IMR-90 (cell line): ENCODE results near the gene ACHE. TPM values are rescaled to one million over a fixed set of nuclear protein-coding genes. Genes with fewer than 3 reads are reported as not detected.

Experiments used
- ATAC-seq: fragments of 200-7000 bp; cut with Tn5 transposase; 2 replicates; pipeline ENCODE4 v1.9.1; 2020; ENCODE audit warnings: low read depth, mild to moderate bottlenecking, moderate library complexity
- BruUV-seq: library from RNA; stranded (reverse); fragments of 400-500 nt; replicated peaks from 2 replicates; lab custom pipeline; 2021; lab: Mats Ljungman, UMichigan
- CTCF ChIA-PET: fragments of 300-600 bp; formaldehyde crosslinking; extraction: SDS; loops from one replicate; lab custom pipeline; 2021; ENCODE audit warnings: antibody characterized with exemption; lab: Yijun Ruan, JAX
- POLR2A ChIA-PET: fragments of 300-600 bp; sonication (Branson Sonifier 250); formaldehyde crosslinking; loops from one replicate; lab custom pipeline; 2022; ENCODE audit warnings: antibody characterized with exemption; ENCODE audit not compliant: unreplicated experiment; lab: Charles Lee
- DNase-seq: peaks from one replicate; pipeline ENCODE4 v3.0.0; 2013
- H2AFZ ChIP-seq: replicated peaks from 2 replicates; pipeline ENCODE3; 2013; ENCODE audit warnings: low read length, mild to moderate bottlenecking; ENCODE audit not compliant: poor library complexity
- H2AK5ac ChIP-seq: 2 replicates; pipeline ENCODE4 v1.6.1; 2013; ENCODE audit warnings: low read depth, low read length, inconsistent platforms
- H2AK9ac ChIP-seq: replicated peaks from 2 replicates; pipeline ENCODE3; 2013; ENCODE audit warnings: mild to moderate bottlenecking, low read depth, low read length, moderate library complexity; ENCODE audit not compliant: poor library complexity
- H2BK120ac ChIP-seq: 2 replicates; pipeline ENCODE4 v1.6.1; 2013; ENCODE audit warnings: low read depth, low read length, inconsistent platforms
- H2BK15ac ChIP-seq: 3 replicates; pipeline ENCODE4 v1.6.1; 2013; ENCODE audit warnings: low read depth, low read length, inconsistent platforms
- H2BK20ac ChIP-seq: 2 replicates; pipeline ENCODE4 v1.6.1; 2013; ENCODE audit warnings: low read depth, mild to moderate bottlenecking, inconsistent platforms, low read length, moderate library complexity
- H2BK5ac ChIP-seq: 2 replicates; pipeline ENCODE4 v1.6.1; 2013; ENCODE audit warnings: mild to moderate bottlenecking, low read depth, low read length, inconsistent platforms; ENCODE audit not compliant: poor library complexity, severe bottlenecking
- H3K14ac ChIP-seq: replicated peaks from 2 replicates; pipeline ENCODE4 v1.6.1; 2013; ENCODE audit warnings: low read depth, low read length, inconsistent platforms
- H3K18ac ChIP-seq: 2 replicates; pipeline ENCODE4 v1.6.1; 2013; ENCODE audit warnings: low read depth, low read length, control low read depth
- H3K23ac ChIP-seq: 2 replicates; pipeline ENCODE4 v1.6.1; 2013; ENCODE audit warnings: low read depth, low read length, inconsistent platforms
- H3K27ac ChIP-seq: 2 replicates; pipeline ENCODE4 v1.5.1; 2013; ENCODE audit warnings: mild to moderate bottlenecking, control low read depth, low read length; ENCODE audit not compliant: insufficient read depth
- H3K27me3 ChIP-seq: 2 replicates; pipeline ENCODE4 v1.6.1; 2013; ENCODE audit warnings: low read length; ENCODE audit not compliant: control insufficient read depth, insufficient read depth
- H3K36me3 ChIP-seq: 2 replicates; pipeline ENCODE4 v1.6.1; 2013; ENCODE audit warnings: low read length, mixed read lengths; ENCODE audit not compliant: control insufficient read depth, insufficient read depth
- H3K4ac ChIP-seq: 2 replicates; pipeline ENCODE4 v1.6.1; 2013; ENCODE audit warnings: low read depth, low read length, inconsistent platforms
- H3K4me1 ChIP-seq: 2 replicates; pipeline ENCODE4 v1.6.1; 2013; ENCODE audit warnings: low read length, mixed read lengths; ENCODE audit not compliant: control insufficient read depth, insufficient read depth
- H3K4me2 ChIP-seq: 2 replicates; pipeline ENCODE4 v1.6.1; 2013; ENCODE audit warnings: low read depth, mild to moderate bottlenecking, control low read depth, low read length, moderate library complexity
- H3K4me3 ChIP-seq: 2 replicates; pipeline ENCODE4 v1.5.1; 2013; ENCODE audit warnings: low read depth, mild to moderate bottlenecking, control low read depth, low read length, moderate library complexity; ENCODE audit not compliant: insufficient read depth
- H3K56ac ChIP-seq: 2 replicates; pipeline ENCODE4 v1.6.1; 2013; ENCODE audit warnings: low read length, inconsistent platforms; ENCODE audit not compliant: insufficient read depth; ENCODE audit errors: extremely low read depth
- H3K79me1 ChIP-seq, 2 experiments: 2 replicates each; pipeline ENCODE4 v1.6.1; 2013; ENCODE audit warnings: low read length in 2 of 2, inconsistent platforms in 1 of 2, low read depth in 1 of 2
- H3K9ac ChIP-seq: 2 replicates; pipeline ENCODE4 v1.6.1; 2013; ENCODE audit warnings: low read depth, low read length, control low read depth
- H3K9me1 ChIP-seq: 2 replicates; pipeline ENCODE4 v1.6.1; 2013; ENCODE audit warnings: low read length, inconsistent platforms; ENCODE audit not compliant: insufficient read depth
- H3K9me3 ChIP-seq: 2 replicates; pipeline ENCODE4 v1.6.1; 2013; ENCODE audit warnings: low read length; ENCODE audit not compliant: control insufficient read depth, insufficient read depth
- H4K20me1 ChIP-seq: 2 replicates; pipeline ENCODE4 v1.6.1; 2013; ENCODE audit warnings: low read length, inconsistent platforms; ENCODE audit not compliant: insufficient read depth
- H4K5ac ChIP-seq: 2 replicates; pipeline ENCODE4 v1.6.1; 2013; ENCODE audit warnings: mild to moderate bottlenecking, low read depth, low read length, control low read depth
- H4K8ac ChIP-seq, 2 experiments: 2 replicates each; pipeline ENCODE4 v1.6.1; 2013; ENCODE audit warnings: low read depth in 2 of 2, low read length in 2 of 2, control low read depth in 1 of 2, inconsistent platforms in 1 of 2
- H4K91ac ChIP-seq: 2 replicates; pipeline ENCODE4 v1.6.1; 2013; ENCODE audit warnings: low read depth, low read length, inconsistent platforms; ENCODE audit not compliant: insufficient read depth
- BHLHE40 ChIP-seq: fragments of 150-350 bp; IDR thresholded peaks from 2 replicates; pipeline ENCODE4 v1.6.1; 2016; ENCODE audit warnings: mild to moderate bottlenecking, low read depth, low read length
- CEBPB ChIP-seq: IDR thresholded peaks from 2 replicates; pipeline ENCODE4 v1.6.1; 2012; ENCODE audit warnings: low read depth, low read length, improper control_type of control experiment
- CHD1 ChIP-seq: IDR thresholded peaks from 2 replicates; pipeline ENCODE4 v1.6.1; 2012; ENCODE audit warnings: low read depth, low read length, improper control_type of control experiment
- MAFK ChIP-seq: IDR thresholded peaks from 2 replicates; pipeline ENCODE4 v1.6.1; 2012; ENCODE audit warnings: low read depth, low read length, improper control_type of control experiment
- MAZ ChIP-seq: IDR thresholded peaks from 2 replicates; pipeline ENCODE4 v1.6.1; 2012; ENCODE audit warnings: low read depth, mild to moderate bottlenecking, low read length, improper control_type of control experiment, moderate library complexity, borderline replicate concordance
- MXI1 ChIP-seq: IDR thresholded peaks from 2 replicates; pipeline ENCODE4 v1.6.1; 2012; ENCODE audit warnings: low read depth, mild to moderate bottlenecking, low read length, moderate library complexity, borderline replicate concordance
- NFE2L2 ChIP-seq: fragments of 150-350 bp; IDR thresholded peaks from 2 replicates; pipeline ENCODE4 v1.6.1; 2016; ENCODE audit warnings: low read depth, mild to moderate bottlenecking, low read length
- POLR2A ChIP-seq: IDR thresholded peaks from 2 replicates; pipeline ENCODE4 v1.6.1; 2012; ENCODE audit warnings: mild to moderate bottlenecking, low read depth, low read length
- RCOR1 ChIP-seq: IDR thresholded peaks from 2 replicates; pipeline ENCODE4 v1.6.1; 2012; ENCODE audit warnings: mild to moderate bottlenecking, low read length, improper control_type of control experiment; ENCODE audit not compliant: insufficient replicate concordance
- SMC3 ChIP-seq: fragments of 150-350 bp; IDR thresholded peaks from 2 replicates; pipeline ENCODE4 v1.6.1; 2016; ENCODE audit warnings: low read depth, mild to moderate bottlenecking, antibody characterized with exemption, low read length, moderate library complexity
- WGBS, 2 experiments: methylation state at CpG; one replicate each; pipeline versions ENCODE4 v1.1.5 to v1.1.7; 2013; ENCODE audit warnings: missing lambda C conversion rate in 2 of 2; ENCODE audit not compliant: insufficient read length in 1 of 2; ENCODE audit errors: extremely low coverage in 2 of 2; 5-methylcytosine and 5-hydroxymethylcytosine counted together
- dilution Hi-C: fragments of 300-500 bp; cut with HindIII; formaldehyde crosslinking; loops from one replicate; pipeline ENCODE4 v1.14.3; 2018; ENCODE audit warnings: low sequenced_read_pairs; ENCODE audit not compliant: unreplicated experiment
- in situ Hi-C: fragments of 300-500 bp; cut with MboI; formaldehyde crosslinking; loops from 3 replicates; pipeline ENCODE4 v1.14.3; 2019; ENCODE audit warnings: low sequenced_read_pairs, inconsistent platforms, mixed read lengths
- intact Hi-C: fragments of 100-400 bp; cut with micrococcal nuclease; formaldehyde crosslinking; loops from 2 replicates; pipeline ENCODE4 v1.10.0; 2022
- polyA plus RNA-seq, 3 experiments: library from polyadenylated mRNA; depleted of rRNA; stranded (reverse); fragments of >200 nt; gene quantifications; 2 replicates each; pipeline ENCODE4 v1.2.3, GENCODE V29; 2012; ENCODE audit warnings: low replicate concordance in 1 of 3
- total RNA-seq: library from RNA; depleted of rRNA; stranded (reverse); fragments of >200 nt; gene quantifications from 2 replicates; pipeline ENCODE4 v1.2.3, GENCODE V29; 2012
- TF ChIP-seq, protein P1 (sequence below): conservative IDR thresholded peaks from 2 replicates; pipeline ENCODE4 v1.5.1; 2012; ENCODE audit warnings: mild to moderate bottlenecking, low read depth, low read length, improper control_type of control experiment
- TF ChIP-seq, protein P2 (sequence below): fragments of 150-350 bp; IDR thresholded peaks from 2 replicates; pipeline ENCODE4 v1.6.1; 2016; ENCODE audit warnings: low read depth, mild to moderate bottlenecking, low read length, moderate library complexity, borderline replicate concordance

Gene ACHE
- total and polyA plus RNA-seq, 2 of the 4 experiments (the other 2 are of a cell fraction) = 0.41 TPM; not detected in 1

DNA sequence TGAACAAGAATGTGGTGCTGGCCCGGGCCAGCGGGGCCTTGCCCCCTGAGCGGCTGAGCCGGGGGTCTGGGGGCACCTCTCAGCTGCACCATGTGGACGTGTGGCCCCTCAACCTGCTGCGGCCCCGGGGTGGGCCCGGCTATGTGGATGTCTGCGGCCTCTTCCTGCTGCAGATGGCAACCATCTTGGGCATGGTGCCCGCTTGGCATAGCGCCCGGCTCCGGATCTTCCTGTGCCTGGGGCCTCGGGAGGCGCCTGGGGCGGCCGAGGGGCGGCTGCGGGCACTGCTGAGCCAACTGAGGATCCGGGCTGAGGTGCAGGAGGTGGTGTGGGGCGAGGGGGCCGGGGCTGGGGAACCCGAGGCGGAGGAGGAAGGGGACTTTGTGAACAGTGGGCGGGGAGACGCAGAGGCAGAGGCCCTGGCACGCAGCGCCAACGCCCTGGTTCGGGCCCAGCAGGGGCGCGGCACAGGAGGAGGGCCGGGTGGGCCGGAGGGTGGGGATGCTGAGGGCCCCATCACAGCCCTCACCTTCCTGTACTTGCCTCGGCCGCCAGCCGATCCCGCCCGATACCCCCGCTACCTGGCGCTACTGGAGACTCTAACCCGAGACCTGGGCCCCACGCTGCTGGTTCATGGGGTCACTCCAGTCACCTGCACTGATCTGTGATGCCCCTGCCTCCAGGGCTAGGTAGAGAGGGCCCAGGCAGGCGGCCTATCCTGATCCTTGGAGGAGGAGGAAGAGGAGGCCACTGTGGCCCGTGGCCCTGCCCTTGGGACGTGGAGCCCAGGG is 29.6 kb downstream of the ACHE start:
- DNase-seq = no peak
- Histone ChIP-seq H2BK120ac (peak overlapping the region; percentile 92), H3K4ac (peak overlapping the region; percentile 94), H4K91ac (peak overlapping the region; percentile 84), H2AK5ac (peak overlapping the region; percentile 93), H3K27ac (peak overlapping the region; percentile 58), H3K9me3 (no peaks in the 10 kb centered on the region), H3K79me1 (peaks cover 0 to 36% of the 10 kb centered on the region in 2 experiments; a peak in 2 of 4 replicates), H3K18ac (peak overlapping the region; percentile 34; the same call in 1 of the 2 replicates), H2AK9ac (peak overlapping the region; percentile 100), H3K36me3 (peaks cover 24% of the 10 kb centered on the region), H2BK15ac (peak overlapping the region; percentile 42; the same call in 1 of the 3 replicates), H3K4me1 (peaks cover 18% of the 10 kb centered on the region), H3K4me3 (no peak overlapping the region), H4K20me1 (0 out of 2 replicates have a peak, but pooled peaks cover 3% of the 10 kb centered on the region), H4K5ac (peak overlapping the region; percentile 73), H4K8ac (peak overlapping the region; percentile 58 to 92; a peak in 3 of 4 replicates), H3K27me3 (no peaks in the 10 kb centered on the region), H3K4me2 (no peak overlapping the region), H3K14ac (peak overlapping the region; percentile 90), H2AFZ (peak overlapping the region; percentile 84), H3K9me1 (peaks cover 4% of the 10 kb centered on the region; the same call in 1 of the 2 replicates), H3K23ac (0 out of 2 replicates have a peak overlapping the region, but pooled peaks have one; percentile 9), H3K56ac (no peak overlapping the region), H2BK5ac (peak overlapping the region; percentile 52), H3K9ac (peak overlapping the region; percentile 50; the same call in 1 of the 2 replicates), H2BK20ac (peak overlapping the region; percentile 63)
- ATAC-seq = peak; percentile 0; the same call in 1 of the 2 replicates
- POLR2A ChIA-PET = interaction anchor here (0.7 kb wide), 1 partner anchor 17 kb away, joined by 12 read pairs; no protein-coding TSS in a partner anchor
- no TSS peak for BruUV-seq
- intact Hi-C loops (loop anchor here (2.0 kb wide), 1 partner anchor 29 kb away; no protein-coding TSS in a partner anchor), dilution Hi-C loops (no loop called here), in situ Hi-C loops (loop anchor here (25.0 kb wide), 2 partner anchors 279 to 404 kb away; partner anchors contain the start of genes FBXO24, LRCH4 and SPACDR)
- 76% methylated on average over 19 of the region's 46 CpGs; no CpG with 5 or more reads in 1 of the 2 experiments for WGBS, 2 experiments
- CTCF ChIA-PET = interaction anchor here (0.6 to 1.1 kb wide), 2 partner anchors 14 to 273 kb away, joined by 3 to 4 read pairs; partner anchors contain the start of gene SLC12A9
- no peak for TF ChIP-seq SMC3
- TF ChIP-seq BHLHE40 = no peak
- TF ChIP-seq POLR2A = no peak
- no peak for TF ChIP-seq CEBPB
- TF ChIP-seq MAZ = no peak
- TF ChIP-seq RCOR1 = no peak
- no peak for TF ChIP-seq MXI1
- TF ChIP-seq, protein P1, sequence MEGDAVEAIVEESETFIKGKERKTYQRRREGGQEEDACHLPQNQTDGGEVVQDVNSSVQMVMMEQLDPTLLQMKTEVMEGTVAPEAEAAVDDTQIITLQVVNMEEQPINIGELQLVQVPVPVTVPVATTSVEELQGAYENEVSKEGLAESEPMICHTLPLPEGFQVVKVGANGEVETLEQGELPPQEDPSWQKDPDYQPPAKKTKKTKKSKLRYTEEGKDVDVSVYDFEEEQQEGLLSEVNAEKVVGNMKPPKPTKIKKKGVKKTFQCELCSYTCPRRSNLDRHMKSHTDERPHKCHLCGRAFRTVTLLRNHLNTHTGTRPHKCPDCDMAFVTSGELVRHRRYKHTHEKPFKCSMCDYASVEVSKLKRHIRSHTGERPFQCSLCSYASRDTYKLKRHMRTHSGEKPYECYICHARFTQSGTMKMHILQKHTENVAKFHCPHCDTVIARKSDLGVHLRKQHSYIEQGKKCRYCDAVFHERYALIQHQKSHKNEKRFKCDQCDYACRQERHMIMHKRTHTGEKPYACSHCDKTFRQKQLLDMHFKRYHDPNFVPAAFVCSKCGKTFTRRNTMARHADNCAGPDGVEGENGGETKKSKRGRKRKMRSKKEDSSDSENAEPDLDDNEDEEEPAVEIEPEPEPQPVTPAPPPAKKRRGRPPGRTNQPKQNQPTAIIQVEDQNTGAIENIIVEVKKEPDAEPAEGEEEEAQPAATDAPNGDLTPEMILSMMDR = no peak
- TF ChIP-seq MAFK = no peak
- TF ChIP-seq CHD1 = no peak
- no peak for TF ChIP-seq NFE2L2
- TF ChIP-seq, protein P2, sequence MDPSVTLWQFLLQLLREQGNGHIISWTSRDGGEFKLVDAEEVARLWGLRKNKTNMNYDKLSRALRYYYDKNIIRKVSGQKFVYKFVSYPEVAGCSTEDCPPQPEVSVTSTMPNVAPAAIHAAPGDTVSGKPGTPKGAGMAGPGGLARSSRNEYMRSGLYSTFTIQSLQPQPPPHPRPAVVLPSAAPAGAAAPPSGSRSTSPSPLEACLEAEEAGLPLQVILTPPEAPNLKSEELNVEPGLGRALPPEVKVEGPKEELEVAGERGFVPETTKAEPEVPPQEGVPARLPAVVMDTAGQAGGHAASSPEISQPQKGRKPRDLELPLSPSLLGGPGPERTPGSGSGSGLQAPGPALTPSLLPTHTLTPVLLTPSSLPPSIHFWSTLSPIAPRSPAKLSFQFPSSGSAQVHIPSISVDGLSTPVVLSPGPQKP = no peak
